ENCODE results near the gene COL28A1. TPM values are rescaled to one million over a fixed set of nuclear protein-coding genes. Genes with fewer than 3 reads are reported as not detected.
"Not testable (repeated sequence)": the region's sequence is repeated elsewhere in the genome, so short reads cannot be mapped to it uniquely, and the experiment has no call there.

COL28A1 gene
- total RNA-seq, 1 donor from 2014 or later = 0.58 TPM

DNA sequence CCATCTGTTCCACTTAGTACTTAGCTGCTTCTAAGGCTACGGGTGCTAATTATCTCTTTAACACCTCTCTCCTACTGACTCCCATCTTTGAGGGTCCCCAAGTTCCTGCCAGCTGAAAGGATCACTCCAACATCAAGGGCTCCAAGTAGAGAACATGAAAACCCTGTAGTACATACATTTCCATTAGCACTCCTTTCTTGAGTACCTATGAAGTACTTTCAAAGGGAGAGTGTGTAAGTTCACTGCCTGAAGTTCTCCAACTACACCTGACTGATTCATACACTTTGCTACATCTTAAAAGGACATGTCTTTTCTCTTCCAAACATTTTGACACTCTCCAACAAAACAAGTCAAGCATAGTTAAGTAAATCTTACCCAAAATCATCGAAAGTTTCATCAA is 113.8 kb downstream of the COL28A1 start:
- no peak for DNase-seq (ENCODE audit: low spot score)
- no peak for ATAC-seq

GRCh38 chr7:7418997-7419396 is 116.7 kb downstream of the COL28A1 start:
- DNase-seq (ENCODE audit: low spot score) (no peak), ATAC-seq (no peak)

DNA sequence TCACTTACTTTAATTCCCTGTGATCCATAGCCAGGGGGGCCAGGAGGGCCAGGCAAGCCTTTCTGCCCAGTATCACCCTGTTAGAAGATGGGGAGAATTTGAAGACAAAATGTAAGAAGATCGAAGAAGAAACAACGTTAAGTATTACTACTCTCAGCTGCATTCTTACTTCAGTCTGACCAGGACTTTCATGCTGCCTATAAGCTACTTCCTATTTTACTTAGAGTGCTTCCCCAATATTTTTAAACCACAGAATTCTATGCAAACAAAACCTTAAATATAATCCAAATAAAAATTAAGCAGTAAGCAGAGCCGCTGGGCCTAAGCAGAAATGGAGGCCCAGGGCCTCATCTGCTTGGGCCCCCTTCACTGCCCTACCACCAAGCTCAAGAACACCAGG is 117.8 kb downstream of the COL28A1 start:
- DNase-seq (ENCODE audit: low spot score) = no peak
- ATAC-seq = no peak

DNA sequence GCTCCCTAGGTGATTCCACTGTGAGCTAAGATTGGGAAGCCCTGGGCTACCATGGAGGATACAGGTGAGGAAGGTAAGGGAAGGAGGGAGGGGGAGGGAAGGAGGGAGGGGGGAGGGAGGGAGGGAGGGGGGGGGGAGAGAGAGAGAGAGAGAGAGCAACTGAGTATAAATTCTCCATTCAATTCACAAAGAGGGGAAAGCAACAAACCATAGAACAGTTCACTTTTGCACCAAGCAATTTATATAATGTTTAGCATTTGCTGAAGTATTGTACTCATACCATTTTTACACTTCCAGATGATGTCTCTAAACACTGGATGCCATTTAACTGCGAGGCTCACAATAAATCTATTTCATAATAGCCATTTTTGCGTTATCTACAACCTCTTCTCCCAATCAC is 118.3 kb downstream of the COL28A1 start:
- no peak for ATAC-seq
- no peak for DNase-seq (ENCODE audit: low spot score)

DNA sequence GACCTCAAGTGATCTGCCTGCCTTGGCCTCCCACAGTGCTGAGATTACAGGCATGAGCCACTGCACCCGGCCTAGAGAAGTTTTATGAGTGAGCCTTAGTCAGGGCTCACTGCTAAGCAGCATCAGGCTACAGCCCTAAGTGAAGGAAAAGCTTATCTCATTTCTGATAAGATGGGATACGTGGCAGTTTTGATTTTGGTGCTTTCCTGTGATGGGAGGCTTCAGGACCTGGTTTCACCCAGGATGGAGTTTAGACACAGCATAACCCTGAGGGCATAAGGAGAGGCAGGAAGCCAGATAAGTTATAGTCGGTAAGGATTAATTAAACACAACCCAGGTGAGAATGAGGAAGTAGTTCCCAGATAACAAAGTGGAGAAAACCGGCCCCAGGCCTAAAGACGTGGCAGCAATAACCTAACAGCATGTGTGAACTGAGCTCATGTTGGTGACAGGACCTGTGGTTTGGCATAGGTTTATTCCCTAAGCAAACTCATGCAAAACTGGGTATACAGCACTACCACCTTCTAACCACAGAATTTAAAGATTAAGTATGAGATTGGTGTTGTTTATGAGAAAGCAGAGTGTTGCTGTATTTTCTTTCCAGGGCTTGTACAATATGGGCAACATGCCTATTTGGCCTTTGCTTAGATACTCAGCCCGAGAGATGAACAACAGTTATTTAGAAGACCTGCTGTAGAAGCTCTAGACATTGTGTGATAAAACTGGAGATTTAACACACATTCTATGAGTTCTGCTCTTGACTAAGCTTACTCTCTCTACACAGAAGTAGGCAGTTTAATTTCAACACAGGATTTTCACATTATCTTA is 119.4 kb downstream of the COL28A1 start:
- ATAC-seq = no peak
- DNase-seq (ENCODE audit: low spot score) = no peak

DNA sequence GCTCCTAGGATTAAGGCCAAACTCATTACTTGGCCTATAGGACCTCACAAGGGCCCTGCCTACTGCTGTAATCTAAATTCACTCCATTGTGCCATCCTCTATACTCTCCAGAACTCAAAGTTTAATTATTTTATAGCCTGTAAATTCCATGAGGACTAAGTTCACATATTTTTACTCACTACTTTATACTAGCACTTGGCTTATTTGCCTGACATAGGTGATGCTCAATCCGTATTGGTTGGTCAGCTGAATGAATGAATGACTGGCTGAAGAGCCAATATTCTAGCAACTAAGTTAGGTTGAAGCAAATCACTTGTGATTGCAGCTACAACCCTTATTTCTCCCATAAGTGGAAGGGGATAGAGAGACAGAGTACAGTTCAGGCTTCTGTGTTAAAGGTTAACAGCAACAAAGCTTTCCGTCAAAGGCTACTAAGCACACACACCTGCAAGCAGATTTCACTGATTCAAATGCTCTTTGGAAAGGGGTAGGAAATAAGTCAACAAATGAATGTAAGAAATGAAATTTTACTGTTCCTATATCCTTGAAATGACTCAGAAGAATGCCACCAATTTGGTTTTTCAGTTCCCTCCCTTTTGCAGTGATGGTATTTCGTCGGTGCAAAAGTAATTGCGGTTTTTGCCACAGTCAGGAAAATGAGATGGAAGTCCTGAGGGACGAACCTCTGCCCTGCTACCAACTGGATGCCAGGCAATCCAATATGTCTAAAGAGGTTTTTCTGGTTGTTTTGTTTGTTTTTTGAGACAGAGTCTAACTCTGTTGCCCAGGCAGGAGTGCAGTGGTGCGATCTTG is 120.7 kb downstream of the COL28A1 start:
- no peak for DNase-seq (ENCODE audit: low spot score)
- ATAC-seq = no peak

DNA sequence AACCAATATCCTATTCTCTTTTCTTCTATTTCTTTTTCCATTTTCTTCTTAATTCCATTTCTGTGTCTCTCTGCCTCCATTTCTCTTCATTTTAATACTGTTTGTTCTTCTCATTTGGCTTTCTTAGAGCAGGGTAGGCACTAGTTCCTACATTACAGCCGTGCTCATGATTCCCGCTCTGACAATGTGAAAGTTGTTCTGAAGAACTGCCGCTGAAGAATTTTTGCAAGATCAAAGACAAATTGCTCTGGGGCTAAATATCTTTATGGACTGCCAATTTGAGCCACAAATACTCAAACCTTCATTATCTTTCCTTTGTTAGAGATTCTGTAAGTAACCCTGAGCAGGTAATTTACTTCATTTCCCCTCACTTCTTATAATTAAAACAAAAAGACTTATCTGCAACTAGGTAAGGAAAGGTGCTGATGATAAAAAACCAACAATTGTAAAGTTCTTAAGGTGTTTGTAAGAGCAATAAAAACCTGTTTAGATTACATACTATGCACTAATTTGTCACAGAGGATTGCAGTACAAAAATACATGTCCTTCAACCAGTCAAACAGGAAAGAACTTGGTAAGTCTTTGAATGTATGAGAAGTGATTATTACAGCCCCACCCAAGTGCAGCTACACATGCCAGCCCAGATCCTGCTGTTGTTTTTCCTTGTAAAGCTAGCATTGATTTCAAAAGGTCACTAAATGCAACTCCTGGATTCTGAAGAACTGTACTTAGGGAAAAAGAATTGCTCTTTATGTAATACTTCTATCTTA is 127.5 kb downstream of the COL28A1 start:
- ATAC-seq = no peak
- DNase-seq (ENCODE audit: low spot score) = no peak

DNA sequence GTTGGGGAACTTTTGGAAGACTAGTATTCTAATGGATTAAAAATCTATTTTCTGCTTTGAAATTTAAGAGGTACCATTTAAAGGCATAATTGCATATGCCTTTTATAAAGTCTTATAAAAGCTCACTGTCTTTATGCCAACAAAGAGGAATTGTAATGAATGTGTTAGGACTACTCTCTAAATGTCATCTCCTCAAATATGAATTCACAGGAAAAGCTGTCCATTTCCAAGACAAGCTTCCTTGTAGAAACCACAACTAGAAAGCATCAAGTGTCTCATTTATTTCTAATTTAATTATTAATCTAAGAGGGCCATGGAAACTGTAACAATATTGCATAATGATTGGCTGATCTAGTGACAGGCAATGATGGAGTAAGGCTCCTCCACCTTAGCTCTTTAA is 130.2 kb downstream of the COL28A1 start:
- DNase-seq (ENCODE audit: low spot score) (no peak), ATAC-seq (no peak)

GRCh38 chr7:7399707-7400106 is 136.0 kb downstream of the COL28A1 start:
- no peak for ATAC-seq

GRCh38 chr7:7395785-7396184 is 139.9 kb downstream of the COL28A1 start:
- no peak for DNase-seq (ENCODE audit: low spot score)

More at GRCh38 chr7:7399707-7400106, 136.0 kb downstream of the COL28A1 start:
- no peak for DNase-seq (ENCODE audit: low spot score)

GRCh38 chr7:7388164-7388563 is 147.5 kb downstream of the COL28A1 start:
- not testable (repeated sequence) for ATAC-seq; DNase-seq (ENCODE audit: low spot score)

More at GRCh38 chr7:7395785-7396184, 139.9 kb downstream of the COL28A1 start:
- no peak for ATAC-seq

GRCh38 chr7:7385421-7385820 is 150.3 kb downstream of the COL28A1 start:
- DNase-seq (ENCODE audit: low spot score) = no peak
- ATAC-seq = no peak

GRCh38 chr7:7384228-7384627 is 151.4 kb downstream of the COL28A1 start:
- DNase-seq (ENCODE audit: low spot score) (no peak), ATAC-seq (no peak)

GRCh38 chr7:7375538-7375937 is 160.1 kb downstream of the COL28A1 start:
- no peak for DNase-seq (ENCODE audit: low spot score)
- no peak for ATAC-seq

DNA sequence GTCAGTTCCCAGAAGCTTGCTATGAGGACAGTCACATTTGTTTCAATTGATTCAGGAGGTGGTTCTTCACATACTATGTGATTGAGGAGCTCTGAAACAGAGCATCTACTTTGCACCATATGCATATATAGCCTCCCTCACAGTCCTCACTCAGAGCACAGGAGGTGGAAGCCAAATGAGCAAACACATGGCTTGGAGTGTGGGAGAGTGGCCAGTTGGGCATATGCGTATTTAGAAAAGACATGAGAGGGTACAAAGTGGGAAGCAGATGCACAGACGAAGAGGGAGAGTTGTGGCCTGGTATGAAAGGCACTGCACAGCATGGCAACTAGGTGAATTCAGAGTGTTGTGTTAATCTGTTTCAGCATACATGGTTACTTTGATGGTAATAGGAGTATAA is 165.6 kb downstream of the COL28A1 start:
- ATAC-seq = no peak
- no peak for DNase-seq (ENCODE audit: low spot score)

DNA sequence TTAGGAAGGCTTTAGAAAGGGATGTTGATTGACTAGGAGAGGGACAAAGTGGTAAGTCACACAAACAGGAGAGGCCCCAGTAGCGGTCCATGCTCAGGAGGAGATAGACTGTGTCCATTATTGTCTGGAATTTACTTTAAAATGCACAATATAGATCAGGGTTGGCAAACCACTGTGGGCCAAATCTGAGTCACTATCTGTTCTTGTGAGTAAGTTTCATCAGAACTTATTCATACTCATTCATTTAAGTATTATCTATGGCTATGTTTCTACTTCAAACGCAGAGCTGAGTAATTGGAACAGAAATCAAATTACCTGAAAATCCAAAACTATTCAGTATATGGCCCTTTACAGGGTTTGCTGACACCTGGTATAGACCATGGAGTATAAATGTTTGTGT is 166.5 kb downstream of the COL28A1 start:
- no peak for ATAC-seq
- DNase-seq (ENCODE audit: low spot score) = no peak

GRCh38 chr7:7354674-7355073 is 181.0 kb downstream of the COL28A1 start:
- ATAC-seq (no peak), DNase-seq (ENCODE audit: low spot score) (no peak)

GRCh38 chr7:7352845-7353244 is 182.8 kb downstream of the COL28A1 start:
- no peak for DNase-seq (ENCODE audit: low spot score)
- ATAC-seq = peak; percentile 93

DNA sequence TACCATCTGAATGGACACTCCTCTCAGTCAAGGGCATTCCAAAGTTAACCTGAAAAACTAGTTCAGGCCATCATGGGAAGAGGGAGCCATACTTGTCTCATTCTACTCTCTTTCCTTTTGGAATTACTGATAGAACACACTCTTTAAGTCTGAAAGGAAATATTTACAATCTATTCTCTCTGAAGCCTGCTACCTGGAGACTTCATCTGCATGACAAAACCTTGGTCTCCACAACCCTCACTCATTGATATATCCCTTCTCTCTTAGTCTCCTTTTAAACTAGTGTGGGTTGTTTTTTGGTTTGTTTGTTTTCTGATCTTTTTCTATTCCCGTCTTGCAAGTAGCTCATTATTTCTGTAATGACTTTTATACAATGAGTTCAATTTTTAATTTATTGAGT is 183.8 kb downstream of the COL28A1 start:
- DNase-seq (ENCODE audit: low spot score) = no peak
- ATAC-seq = no peak

GRCh38 chr7:7351156-7351555 is 184.5 kb downstream of the COL28A1 start:
- DNase-seq (ENCODE audit: low spot score) = no peak
- ATAC-seq = no peak

DNA sequence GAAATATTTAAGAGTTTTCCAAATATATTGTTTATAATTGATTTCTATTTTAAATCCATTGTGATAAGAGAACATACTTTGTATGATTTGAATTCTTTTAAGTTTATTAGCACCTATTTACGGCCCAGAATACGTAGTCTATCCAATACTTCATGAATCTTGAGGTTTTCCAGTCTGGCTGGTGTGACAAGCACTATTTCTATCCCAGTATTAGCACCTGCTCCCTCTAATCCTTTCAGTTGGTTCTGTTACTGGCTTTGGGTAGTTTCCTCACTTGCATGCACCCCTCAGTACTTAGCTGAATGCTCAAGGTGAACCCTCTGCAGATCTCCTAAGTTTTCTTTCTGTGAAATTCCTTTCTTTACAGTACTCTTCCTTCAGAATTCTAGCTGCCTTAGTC is 186.5 kb downstream of the COL28A1 start:
- ATAC-seq (no peak), DNase-seq (ENCODE audit: low spot score) (no peak)
